ENCODE results near the gene FBXO4.

GRCh38 chr5:41876678-41877077 is 48.4 kb upstream of the FBXO4 start:
- TF ChIP-seq ZNF513 (tag by site-specific recombination; IDR thresholded peaks at IDR 0.05) = no peak
- TF ChIP-seq CTCF (tag by site-specific recombination; IDR thresholded peaks at IDR 0.05) = no peak
- TF ChIP-seq ZNF654 (tag by site-specific recombination; IDR thresholded peaks at IDR 0.05; ENCODE audit: low read depth) = no peak
- no peak for TF ChIP-seq ZBTB10 (tag by site-specific recombination; IDR thresholded peaks at IDR 0.05)
- TF ChIP-seq ZNF23 (tag by site-specific recombination; IDR thresholded peaks at IDR 0.05; ENCODE audit: borderline replicate concordance) = no peak

Data from HEK293 (cell line).